HEK293 (cell line): Measurements from ENCODE around the gene DOK3.

Experiments
- BCL11B ChIP-seq: fragments of 450-650 bp; formaldehyde crosslinking; IDR thresholded peaks from 2 replicates; pipeline ENCODE4 v1.5.1; 2016; ENCODE audit warnings: low read depth, missing biosample characterization, missing genetic modification characterization
- KLF9 ChIP-seq: fragments of 450-650 bp; formaldehyde crosslinking; IDR thresholded peaks from 2 replicates; pipeline ENCODE4 v1.5.1; 2016; ENCODE audit warnings: missing biosample characterization, missing genetic modification characterization, low read depth
- MZF1 ChIP-seq: fragments of 450-650 bp; formaldehyde crosslinking; IDR thresholded peaks from 2 replicates; pipeline ENCODE4 v1.5.1; 2017; ENCODE audit warnings: missing biosample characterization, missing genetic modification characterization, borderline replicate concordance
- OSR2 ChIP-seq: fragments of 450-650 bp; formaldehyde crosslinking; IDR thresholded peaks from 2 replicates; pipeline ENCODE4 v1.5.1; 2016; ENCODE audit warnings: missing biosample characterization, missing genetic modification characterization
- RBAK ChIP-seq: fragments of 450-650 bp; formaldehyde crosslinking; IDR thresholded peaks from 2 replicates; pipeline ENCODE4 v1.5.1; 2016; ENCODE audit warnings: missing biosample characterization, missing genetic modification characterization
- REPIN1 ChIP-seq: fragments of 450-650 bp; formaldehyde crosslinking; IDR thresholded peaks from 2 replicates; pipeline ENCODE4 v1.5.1; 2017; ENCODE audit warnings: missing biosample characterization, missing genetic modification characterization, low read depth
- SP2 ChIP-seq: fragments of 450-650 bp; formaldehyde crosslinking; IDR thresholded peaks from 2 replicates; pipeline ENCODE4 v1.5.1; 2016; ENCODE audit warnings: missing biosample characterization, missing genetic modification characterization
- WT1 ChIP-seq: fragments of 450-650 bp; formaldehyde crosslinking; IDR thresholded peaks from 2 replicates; pipeline ENCODE4 v1.5.1; 2016; ENCODE audit warnings: missing biosample characterization, missing genetic modification characterization
- YY1 ChIP-seq: fragments of 450-650 bp; formaldehyde crosslinking; IDR thresholded peaks from 2 replicates; pipeline ENCODE4 v1.5.1; 2018; ENCODE audit warnings: missing biosample characterization, missing genetic modification characterization
- ZBTB21 ChIP-seq: fragments of 450-650 bp; formaldehyde crosslinking; IDR thresholded peaks from 2 replicates; pipeline ENCODE4 v1.5.1; 2017; ENCODE audit warnings: missing biosample characterization, missing genetic modification characterization
- ZFP37 ChIP-seq: fragments of 450-650 bp; formaldehyde crosslinking; IDR thresholded peaks from 2 replicates; pipeline ENCODE4 v1.5.1; 2016; ENCODE audit warnings: missing biosample characterization, missing genetic modification characterization
- ZFP41 ChIP-seq: fragments of 450-650 bp; formaldehyde crosslinking; IDR thresholded peaks from 2 replicates; pipeline ENCODE4 v1.5.1; 2016; ENCODE audit warnings: missing biosample characterization, missing genetic modification characterization, borderline replicate concordance
- ZNF169 ChIP-seq: fragments of 450-650 bp; formaldehyde crosslinking; IDR thresholded peaks from 2 replicates; pipeline ENCODE4 v1.5.1; 2016; ENCODE audit warnings: missing biosample characterization, missing genetic modification characterization
- ZNF184 ChIP-seq: fragments of 450-650 bp; IDR thresholded peaks from 2 replicates; pipeline ENCODE4 v1.5.1; 2018; ENCODE audit warnings: missing biosample characterization, mild to moderate bottlenecking, missing genetic modification characterization
- ZNF202 ChIP-seq: fragments of 450-650 bp; formaldehyde crosslinking; IDR thresholded peaks from 2 replicates; pipeline ENCODE4 v1.5.1; 2016; ENCODE audit warnings: missing biosample characterization, missing genetic modification characterization, borderline replicate concordance
- ZNF223 ChIP-seq: fragments of 450-650 bp; formaldehyde crosslinking; IDR thresholded peaks from 2 replicates; pipeline ENCODE4 v1.5.1; 2016; ENCODE audit warnings: missing biosample characterization, missing genetic modification characterization
- ZNF302 ChIP-seq: fragments of 450-650 bp; formaldehyde crosslinking; IDR thresholded peaks from 2 replicates; pipeline ENCODE4 v1.5.1; 2016; ENCODE audit warnings: missing biosample characterization, missing genetic modification characterization, low read depth
- ZNF324 ChIP-seq: fragments of 450-650 bp; formaldehyde crosslinking; IDR thresholded peaks from 2 replicates; pipeline ENCODE4 v1.5.1; 2016; ENCODE audit warnings: missing biosample characterization, missing genetic modification characterization
- ZNF426 ChIP-seq: fragments of 450-650 bp; formaldehyde crosslinking; IDR thresholded peaks from 2 replicates; pipeline ENCODE4 v1.5.1; 2017; ENCODE audit warnings: missing biosample characterization, missing genetic modification characterization, mild to moderate bottlenecking, inconsistent platforms, moderate library complexity
- ZNF521 ChIP-seq: fragments of 450-650 bp; formaldehyde crosslinking; IDR thresholded peaks from 2 replicates; pipeline ENCODE4 v1.5.1; 2017; ENCODE audit warnings: missing biosample characterization, mild to moderate bottlenecking, missing genetic modification characterization
- ZNF670 ChIP-seq: fragments of 450-650 bp; formaldehyde crosslinking; IDR thresholded peaks from 2 replicates; pipeline ENCODE4 v1.5.1; 2016; ENCODE audit warnings: missing biosample characterization, missing genetic modification characterization, low read depth
- ZNF677 ChIP-seq: fragments of 450-650 bp; IDR thresholded peaks from 2 replicates; pipeline ENCODE4 v1.5.0; 2018; ENCODE audit warnings: missing biosample characterization, mild to moderate bottlenecking, missing genetic modification characterization, moderate library complexity
- ZNF747 ChIP-seq: fragments of 450-650 bp; formaldehyde crosslinking; IDR thresholded peaks from 2 replicates; pipeline ENCODE4 v1.5.1; 2016; ENCODE audit warnings: missing biosample characterization, missing genetic modification characterization
- ZNF776 ChIP-seq: fragments of 450-650 bp; formaldehyde crosslinking; IDR thresholded peaks from 2 replicates; pipeline ENCODE4 v1.5.0; 2017; ENCODE audit warnings: missing biosample characterization, missing genetic modification characterization, borderline replicate concordance
- ZNF777 ChIP-seq: fragments of 450-650 bp; formaldehyde crosslinking; IDR thresholded peaks from 2 replicates; pipeline ENCODE4 v1.5.1; 2017; ENCODE audit warnings: missing biosample characterization, missing genetic modification characterization, borderline replicate concordance
- ZNF830 ChIP-seq: fragments of 450-650 bp; IDR thresholded peaks from 2 replicates; pipeline ENCODE4 v1.5.0; 2018; ENCODE audit warnings: missing biosample characterization, missing genetic modification characterization, low read depth, mild to moderate bottlenecking, moderate library complexity
- ZNF837 ChIP-seq: fragments of 450-650 bp; formaldehyde crosslinking; IDR thresholded peaks from 2 replicates; pipeline ENCODE4 v1.5.1; 2016; ENCODE audit warnings: missing biosample characterization, missing genetic modification characterization
- ZXDB ChIP-seq: fragments of 450-650 bp; formaldehyde crosslinking; IDR thresholded peaks from 2 replicates; pipeline ENCODE4 v1.5.1; 2016; ENCODE audit warnings: missing biosample characterization, missing genetic modification characterization
- TF ChIP-seq, protein P1 (sequence below): fragments of 450-650 bp; formaldehyde crosslinking; IDR thresholded peaks from 2 replicates; pipeline ENCODE4 v1.5.1; 2016; ENCODE audit warnings: missing biosample characterization, missing genetic modification characterization, low read depth
- TF ChIP-seq, protein P2 (sequence below): fragments of 450-650 bp; formaldehyde crosslinking; IDR thresholded peaks from 2 replicates; pipeline ENCODE4 v1.5.1; 2016; ENCODE audit warnings: missing biosample characterization, missing genetic modification characterization
- TF ChIP-seq, protein P3 (sequence below): fragments of 450-650 bp; formaldehyde crosslinking; conservative IDR thresholded peaks from 2 replicates; pipeline ENCODE4 v1.5.1; 2016; ENCODE audit warnings: low read depth, missing biosample characterization, missing genetic modification characterization
- TF ChIP-seq, protein P4 (sequence below): fragments of 450-650 bp; formaldehyde crosslinking; IDR thresholded peaks from 2 replicates; pipeline ENCODE4 v1.5.1; 2016; ENCODE audit warnings: missing biosample characterization, missing genetic modification characterization, borderline replicate concordance

DOK3 gene

DNA sequence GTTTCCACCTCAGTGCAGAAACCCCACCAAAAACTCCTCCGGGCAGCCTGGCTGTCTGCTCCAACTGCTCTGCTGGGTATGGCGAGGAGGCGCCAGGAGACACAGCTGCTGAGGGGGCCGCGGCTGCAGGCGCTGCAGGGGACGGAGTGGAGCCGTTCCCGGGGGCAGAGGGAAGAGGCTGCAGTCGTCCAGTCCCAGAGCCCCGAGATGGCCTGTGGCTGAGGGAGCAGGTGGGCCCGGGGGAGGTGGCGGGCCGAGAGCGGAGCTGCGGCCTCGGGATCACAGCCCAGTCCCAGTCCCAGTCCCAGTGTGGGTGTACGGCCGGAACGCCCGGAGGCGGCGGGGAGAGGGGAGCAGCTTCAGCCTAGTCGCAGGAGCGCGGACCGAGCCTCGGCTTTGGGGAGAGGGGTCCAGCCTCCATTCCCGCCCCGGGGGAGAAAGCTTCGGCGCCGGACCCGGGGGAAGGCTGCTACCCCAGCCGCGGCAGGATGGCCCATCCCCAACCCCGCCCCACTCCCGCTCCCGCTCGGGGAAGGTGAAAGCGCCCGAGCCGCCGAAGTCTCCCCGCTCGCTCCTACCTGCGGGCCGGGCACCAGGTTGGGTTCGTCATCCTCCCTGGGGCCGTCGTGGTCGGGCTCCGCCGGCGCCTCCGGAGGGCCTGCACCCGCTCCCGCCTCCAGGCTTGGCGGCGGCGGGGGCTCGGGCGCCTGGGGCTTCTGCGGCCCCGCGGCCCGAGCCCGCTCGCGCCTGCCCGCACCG lies 44.2 kb upstream of the DOK3 start (continued):
- TF ChIP-seq, protein P1, sequence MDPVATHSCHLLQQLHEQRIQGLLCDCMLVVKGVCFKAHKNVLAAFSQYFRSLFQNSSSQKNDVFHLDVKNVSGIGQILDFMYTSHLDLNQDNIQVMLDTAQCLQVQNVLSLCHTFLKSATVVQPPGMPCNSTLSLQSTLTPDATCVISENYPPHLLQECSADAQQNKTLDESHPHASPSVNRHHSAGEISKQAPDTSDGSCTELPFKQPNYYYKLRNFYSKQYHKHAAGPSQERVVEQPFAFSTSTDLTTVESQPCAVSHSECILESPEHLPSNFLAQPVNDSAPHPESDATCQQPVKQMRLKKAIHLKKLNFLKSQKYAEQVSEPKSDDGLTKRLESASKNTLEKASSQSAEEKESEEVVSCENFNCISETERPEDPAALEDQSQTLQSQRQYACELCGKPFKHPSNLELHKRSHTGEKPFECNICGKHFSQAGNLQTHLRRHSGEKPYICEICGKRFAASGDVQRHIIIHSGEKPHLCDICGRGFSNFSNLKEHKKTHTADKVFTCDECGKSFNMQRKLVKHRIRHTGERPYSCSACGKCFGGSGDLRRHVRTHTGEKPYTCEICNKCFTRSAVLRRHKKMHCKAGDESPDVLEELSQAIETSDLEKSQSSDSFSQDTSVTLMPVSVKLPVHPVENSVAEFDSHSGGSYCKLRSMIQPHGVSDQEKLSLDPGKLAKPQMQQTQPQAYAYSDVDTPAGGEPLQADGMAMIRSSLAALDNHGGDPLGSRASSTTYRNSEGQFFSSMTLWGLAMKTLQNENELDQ (tag by site-specific recombination): no peak
- no peak for TF ChIP-seq WT1 (tag by site-specific recombination)
- TF ChIP-seq SP2 (tag by site-specific recombination): no peak
- TF ChIP-seq ZNF776 (tag by site-specific recombination): no peak
- no peak for TF ChIP-seq ZNF184 (tag by site-specific recombination)
- no peak for TF ChIP-seq ZFP41 (tag by site-specific recombination)
- TF ChIP-seq ZFP37 (tag by site-specific recombination): no peak
- TF ChIP-seq REPIN1 (tag by site-specific recombination): no peak
- TF ChIP-seq MZF1: no peak
- TF ChIP-seq ZNF521 (tag by site-specific recombination): no peak
- no peak for TF ChIP-seq BCL11B (tag by site-specific recombination)
- no peak for TF ChIP-seq ZNF670 (tag by site-specific recombination)
- TF ChIP-seq ZBTB21 (tag by site-specific recombination): no peak
- no peak for TF ChIP-seq ZNF202 (tag by site-specific recombination)
- TF ChIP-seq ZNF777 (tag by site-specific recombination): no peak
- TF ChIP-seq ZNF677 (tag by site-specific recombination): no peak
- no peak for TF ChIP-seq OSR2 (tag by site-specific recombination)
- no peak for TF ChIP-seq ZNF169 (tag by site-specific recombination)
- peak; percentile 54 for TF ChIP-seq KLF9
- no peak for TF ChIP-seq YY1
- TF ChIP-seq ZNF830 (tag by site-specific recombination): no peak
- TF ChIP-seq ZNF223 (tag by site-specific recombination): no peak
- TF ChIP-seq RBAK: no peak
- TF ChIP-seq, protein P2, sequence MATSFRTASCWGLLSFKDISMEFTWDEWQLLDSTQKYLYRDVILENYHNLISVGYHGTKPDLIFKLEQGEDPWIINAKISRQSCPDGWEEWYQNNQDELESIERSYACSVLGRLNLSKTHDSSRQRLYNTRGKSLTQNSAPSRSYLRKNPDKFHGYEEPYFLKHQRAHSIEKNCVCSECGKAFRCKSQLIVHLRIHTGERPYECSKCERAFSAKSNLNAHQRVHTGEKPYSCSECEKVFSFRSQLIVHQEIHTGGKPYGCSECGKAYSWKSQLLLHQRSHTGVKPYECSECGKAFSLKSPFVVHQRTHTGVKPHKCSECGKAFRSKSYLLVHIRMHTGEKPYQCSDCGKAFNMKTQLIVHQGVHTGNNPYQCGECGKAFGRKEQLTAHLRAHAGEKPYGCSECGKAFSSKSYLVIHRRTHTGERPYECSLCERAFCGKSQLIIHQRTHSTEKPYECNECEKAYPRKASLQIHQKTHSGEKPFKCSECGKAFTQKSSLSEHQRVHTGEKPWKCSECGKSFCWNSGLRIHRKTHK: no peak
- no peak for TF ChIP-seq ZNF324 (tag by site-specific recombination)
- no peak for TF ChIP-seq ZNF302 (tag by site-specific recombination)
- TF ChIP-seq, protein P3, sequence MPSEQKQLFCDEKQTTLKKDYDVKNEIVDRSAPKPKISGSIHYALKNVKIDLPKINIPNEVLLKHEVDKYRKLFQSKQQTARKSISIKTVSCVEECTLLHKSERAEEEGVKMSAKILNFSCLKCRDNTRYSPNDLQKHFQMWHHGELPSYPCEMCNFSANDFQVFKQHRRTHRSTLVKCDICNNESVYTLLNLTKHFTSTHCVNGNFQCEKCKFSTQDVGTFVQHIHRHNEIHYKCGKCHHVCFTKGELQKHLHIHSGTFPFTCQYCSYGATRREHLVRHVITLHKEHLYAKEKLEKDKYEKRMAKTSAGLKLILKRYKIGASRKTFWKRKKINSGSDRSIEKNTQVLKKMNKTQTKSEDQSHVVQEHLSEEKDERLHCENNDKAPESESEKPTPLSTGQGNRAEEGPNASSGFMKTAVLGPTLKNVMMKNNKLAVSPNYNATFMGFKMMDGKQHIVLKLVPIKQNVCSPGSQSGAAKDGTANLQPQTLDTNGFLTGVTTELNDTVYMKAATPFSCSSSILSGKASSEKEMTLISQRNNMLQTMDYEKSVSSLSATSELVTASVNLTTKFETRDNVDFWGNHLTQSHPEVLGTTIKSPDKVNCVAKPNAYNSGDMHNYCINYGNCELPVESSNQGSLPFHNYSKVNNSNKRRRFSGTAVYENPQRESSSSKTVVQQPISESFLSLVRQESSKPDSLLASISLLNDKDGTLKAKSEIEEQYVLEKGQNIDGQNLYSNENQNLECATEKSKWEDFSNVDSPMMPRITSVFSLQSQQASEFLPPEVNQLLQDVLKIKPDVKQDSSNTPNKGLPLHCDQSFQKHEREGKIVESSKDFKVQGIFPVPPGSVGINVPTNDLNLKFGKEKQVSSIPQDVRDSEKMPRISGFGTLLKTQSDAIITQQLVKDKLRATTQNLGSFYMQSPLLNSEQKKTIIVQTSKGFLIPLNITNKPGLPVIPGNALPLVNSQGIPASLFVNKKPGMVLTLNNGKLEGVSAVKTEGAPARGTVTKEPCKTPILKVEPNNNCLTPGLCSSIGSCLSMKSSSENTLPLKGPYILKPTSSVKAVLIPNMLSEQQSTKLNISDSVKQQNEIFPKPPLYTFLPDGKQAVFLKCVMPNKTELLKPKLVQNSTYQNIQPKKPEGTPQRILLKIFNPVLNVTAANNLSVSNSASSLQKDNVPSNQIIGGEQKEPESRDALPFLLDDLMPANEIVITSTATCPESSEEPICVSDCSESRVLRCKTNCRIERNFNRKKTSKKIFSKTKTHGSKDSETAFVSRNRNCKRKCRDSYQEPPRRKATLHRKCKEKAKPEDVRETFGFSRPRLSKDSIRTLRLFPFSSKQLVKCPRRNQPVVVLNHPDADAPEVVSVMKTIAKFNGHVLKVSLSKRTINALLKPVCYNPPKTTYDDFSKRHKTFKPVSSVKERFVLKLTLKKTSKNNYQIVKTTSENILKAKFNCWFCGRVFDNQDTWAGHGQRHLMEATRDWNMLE: no peak
- no peak for TF ChIP-seq ZXDB (tag by site-specific recombination)
- no peak for TF ChIP-seq ZNF426 (tag by site-specific recombination)
- no peak for TF ChIP-seq ZNF837
- no peak for TF ChIP-seq ZNF747 (tag by site-specific recombination)
- TF ChIP-seq, protein P4, sequence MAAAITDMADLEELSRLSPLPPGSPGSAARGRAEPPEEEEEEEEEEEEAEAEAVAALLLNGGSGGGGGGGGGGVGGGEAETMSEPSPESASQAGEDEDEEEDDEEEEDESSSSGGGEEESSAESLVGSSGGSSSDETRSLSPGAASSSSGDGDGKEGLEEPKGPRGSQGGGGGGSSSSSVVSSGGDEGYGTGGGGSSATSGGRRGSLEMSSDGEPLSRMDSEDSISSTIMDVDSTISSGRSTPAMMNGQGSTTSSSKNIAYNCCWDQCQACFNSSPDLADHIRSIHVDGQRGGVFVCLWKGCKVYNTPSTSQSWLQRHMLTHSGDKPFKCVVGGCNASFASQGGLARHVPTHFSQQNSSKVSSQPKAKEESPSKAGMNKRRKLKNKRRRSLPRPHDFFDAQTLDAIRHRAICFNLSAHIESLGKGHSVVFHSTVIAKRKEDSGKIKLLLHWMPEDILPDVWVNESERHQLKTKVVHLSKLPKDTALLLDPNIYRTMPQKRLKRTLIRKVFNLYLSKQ (tag by site-specific recombination): no peak
